ENCODE measurements around the gene FAM184B.

DNA sequence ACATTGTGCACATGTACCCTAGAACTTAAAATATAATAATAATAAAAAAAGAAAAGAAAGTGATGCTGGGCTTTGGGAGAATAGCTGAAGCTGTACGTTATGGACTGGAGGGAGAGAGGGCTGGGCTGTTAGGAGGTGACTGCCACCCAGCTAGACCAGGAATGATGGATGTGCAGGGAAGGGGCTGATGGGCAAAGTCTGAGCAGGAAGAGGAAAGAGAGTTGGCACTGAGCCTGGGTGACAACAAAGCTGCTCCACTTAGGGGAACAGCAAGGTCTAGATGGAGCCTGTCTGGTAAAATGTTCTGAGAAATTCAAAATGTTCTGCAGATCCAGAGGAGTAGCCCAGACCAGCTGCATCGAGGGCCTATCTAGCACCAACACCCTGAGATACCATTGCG lies 134.7 kb downstream of the FAM184B start:
- TF ChIP-seq, protein P1, sequence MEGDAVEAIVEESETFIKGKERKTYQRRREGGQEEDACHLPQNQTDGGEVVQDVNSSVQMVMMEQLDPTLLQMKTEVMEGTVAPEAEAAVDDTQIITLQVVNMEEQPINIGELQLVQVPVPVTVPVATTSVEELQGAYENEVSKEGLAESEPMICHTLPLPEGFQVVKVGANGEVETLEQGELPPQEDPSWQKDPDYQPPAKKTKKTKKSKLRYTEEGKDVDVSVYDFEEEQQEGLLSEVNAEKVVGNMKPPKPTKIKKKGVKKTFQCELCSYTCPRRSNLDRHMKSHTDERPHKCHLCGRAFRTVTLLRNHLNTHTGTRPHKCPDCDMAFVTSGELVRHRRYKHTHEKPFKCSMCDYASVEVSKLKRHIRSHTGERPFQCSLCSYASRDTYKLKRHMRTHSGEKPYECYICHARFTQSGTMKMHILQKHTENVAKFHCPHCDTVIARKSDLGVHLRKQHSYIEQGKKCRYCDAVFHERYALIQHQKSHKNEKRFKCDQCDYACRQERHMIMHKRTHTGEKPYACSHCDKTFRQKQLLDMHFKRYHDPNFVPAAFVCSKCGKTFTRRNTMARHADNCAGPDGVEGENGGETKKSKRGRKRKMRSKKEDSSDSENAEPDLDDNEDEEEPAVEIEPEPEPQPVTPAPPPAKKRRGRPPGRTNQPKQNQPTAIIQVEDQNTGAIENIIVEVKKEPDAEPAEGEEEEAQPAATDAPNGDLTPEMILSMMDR (conservative IDR thresholded peaks at IDR 0.05; ENCODE audit: low read depth in 2 of 2), result no peak
- TF ChIP-seq POLR2AphosphoS5 (IDR thresholded peaks at IDR 0.05; ENCODE audit: low read depth) (no peak), EZH2 (IDR thresholded peaks at IDR 0.05; ENCODE audit: low read depth, unreplicated experiment) (no peak), CREB1 (CRISPR knock-in tag; IDR thresholded peaks at IDR 0.05; ENCODE audit: low read depth) (no peak), EZH2phosphoT487 (IDR thresholded peaks at IDR 0.05; ENCODE audit: unreplicated experiment) (no peak), JUNB (IDR thresholded peaks at IDR 0.05; ENCODE audit: unreplicated experiment) (no peak)
- TF ChIP-seq, protein P2, sequence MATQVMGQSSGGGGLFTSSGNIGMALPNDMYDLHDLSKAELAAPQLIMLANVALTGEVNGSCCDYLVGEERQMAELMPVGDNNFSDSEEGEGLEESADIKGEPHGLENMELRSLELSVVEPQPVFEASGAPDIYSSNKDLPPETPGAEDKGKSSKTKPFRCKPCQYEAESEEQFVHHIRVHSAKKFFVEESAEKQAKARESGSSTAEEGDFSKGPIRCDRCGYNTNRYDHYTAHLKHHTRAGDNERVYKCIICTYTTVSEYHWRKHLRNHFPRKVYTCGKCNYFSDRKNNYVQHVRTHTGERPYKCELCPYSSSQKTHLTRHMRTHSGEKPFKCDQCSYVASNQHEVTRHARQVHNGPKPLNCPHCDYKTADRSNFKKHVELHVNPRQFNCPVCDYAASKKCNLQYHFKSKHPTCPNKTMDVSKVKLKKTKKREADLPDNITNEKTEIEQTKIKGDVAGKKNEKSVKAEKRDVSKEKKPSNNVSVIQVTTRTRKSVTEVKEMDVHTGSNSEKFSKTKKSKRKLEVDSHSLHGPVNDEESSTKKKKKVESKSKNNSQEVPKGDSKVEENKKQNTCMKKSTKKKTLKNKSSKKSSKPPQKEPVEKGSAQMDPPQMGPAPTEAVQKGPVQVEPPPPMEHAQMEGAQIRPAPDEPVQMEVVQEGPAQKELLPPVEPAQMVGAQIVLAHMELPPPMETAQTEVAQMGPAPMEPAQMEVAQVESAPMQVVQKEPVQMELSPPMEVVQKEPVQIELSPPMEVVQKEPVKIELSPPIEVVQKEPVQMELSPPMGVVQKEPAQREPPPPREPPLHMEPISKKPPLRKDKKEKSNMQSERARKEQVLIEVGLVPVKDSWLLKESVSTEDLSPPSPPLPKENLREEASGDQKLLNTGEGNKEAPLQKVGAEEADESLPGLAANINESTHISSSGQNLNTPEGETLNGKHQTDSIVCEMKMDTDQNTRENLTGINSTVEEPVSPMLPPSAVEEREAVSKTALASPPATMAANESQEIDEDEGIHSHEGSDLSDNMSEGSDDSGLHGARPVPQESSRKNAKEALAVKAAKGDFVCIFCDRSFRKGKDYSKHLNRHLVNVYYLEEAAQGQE (IDR thresholded peaks at IDR 0.05; ENCODE audit: unreplicated experiment), result no peak

Data from GM23338 (cell line).